ENCODE data around the gene EMILIN1.

- TF ChIP-seq CTCF (IDR thresholded peaks at IDR 0.05) (no peak), POLR2AphosphoS5 (IDR thresholded peaks at IDR 0.05; ENCODE audit: low read depth, low read length) (no peak), REST (IDR thresholded peaks at IDR 0.05; ENCODE audit: insufficient read depth in 1 of 2, low read depth in 2 of 2, low read length in 1 of 2) (no peak), TCF7L2 (IDR thresholded peaks at IDR 0.05; ENCODE audit: low read depth, low read length) (no peak), SIN3A (IDR thresholded peaks at IDR 0.05; ENCODE audit: borderline replicate concordance, insufficient read depth, low read depth, low read length) (no peak)
Measured at GRCh38 chr2:27039871-27040270, 38.5 kb upstream of the EMILIN1 start.

Data from Panc1 (cell line).